Measurements from ENCODE around the gene GAB2.

GRCh38 chr11:78374917-78375316, 42.7 kb downstream of the GAB2 start:
- TF ChIP-seq ZNF274 (IDR thresholded peaks at IDR 0.05; ENCODE audit: low read depth, low read length): no peak
- TF ChIP-seq YY1 (IDR thresholded peaks at IDR 0.05; ENCODE audit: insufficient read depth, insufficient read length): no peak
- TF ChIP-seq SUZ12 (IDR thresholded peaks at IDR 0.05; ENCODE audit: extremely low read depth, insufficient read depth, insufficient read length): no peak

Data from NT2/D1 (cell line).